GM21529 (cell line): ENCODE results near the gene ASPHD1.
"Not testable (repeated sequence)": the region's sequence is repeated elsewhere in the genome, so short reads cannot be mapped to it uniquely, and the experiment has no call there.

Experiments
- ATAC-seq: cut with Tn5 transposase; IDR thresholded peaks from one replicate; pipeline ENCODE4 v1.9.1; 2021; ENCODE audit not compliant: unreplicated experiment

ASPHD1 gene, protein sequence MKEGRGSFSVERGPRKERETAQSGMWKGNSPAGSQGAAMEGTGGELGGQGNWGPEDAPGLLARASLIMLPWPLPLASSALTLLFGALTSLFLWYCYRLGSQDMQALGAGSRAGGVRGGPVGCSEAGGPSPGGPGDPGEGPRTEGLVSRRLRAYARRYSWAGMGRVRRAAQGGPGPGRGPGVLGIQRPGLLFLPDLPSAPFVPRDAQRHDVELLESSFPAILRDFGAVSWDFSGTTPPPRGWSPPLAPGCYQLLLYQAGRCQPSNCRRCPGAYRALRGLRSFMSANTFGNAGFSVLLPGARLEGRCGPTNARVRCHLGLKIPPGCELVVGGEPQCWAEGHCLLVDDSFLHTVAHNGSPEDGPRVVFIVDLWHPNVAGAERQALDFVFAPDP

DNA sequence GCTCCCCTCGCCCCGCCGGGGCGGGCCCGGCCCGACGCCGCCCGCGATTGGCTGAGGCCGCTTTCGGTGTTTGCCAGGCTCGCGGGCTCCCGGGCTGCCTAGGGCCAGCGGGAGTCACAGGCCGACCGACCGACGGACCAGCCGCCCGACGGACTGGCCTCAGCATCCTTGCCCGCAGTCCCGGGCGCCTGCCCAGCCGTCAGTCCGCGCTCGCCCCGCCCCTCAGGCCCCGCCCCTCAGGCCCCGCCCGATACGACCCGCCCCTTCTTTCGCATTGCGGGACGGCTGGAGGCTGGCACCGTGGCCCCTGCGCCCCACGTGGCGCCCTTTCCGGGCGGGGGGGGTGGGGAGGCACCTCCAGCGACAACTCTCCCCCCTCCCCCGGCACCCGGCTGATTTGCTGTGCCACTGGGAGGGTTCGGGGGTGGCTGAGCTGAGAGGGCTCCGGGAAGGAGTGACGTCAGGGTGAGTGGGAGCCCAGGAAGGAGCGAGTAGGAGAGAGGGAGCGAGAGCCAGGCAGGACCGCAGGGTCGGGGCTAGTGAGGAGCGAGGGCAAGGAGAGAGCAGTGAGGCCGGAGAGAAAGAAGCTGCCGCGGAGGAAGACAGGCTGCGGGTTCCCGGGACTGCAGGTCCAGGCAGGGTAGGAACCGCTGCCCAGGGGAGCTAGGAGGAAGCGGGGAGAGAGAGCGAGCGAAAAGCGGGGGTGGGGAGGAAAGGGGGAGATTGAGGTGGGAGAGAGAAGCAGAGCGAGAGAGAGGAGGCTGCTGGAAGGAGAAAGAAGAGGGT is at the start of gene ASPHD1:
Gene ASPHD1, plus strand, starts transcription at position 387 of the 786 bp plus-strand sequence. CDS start 484 bp downstream, outside the sequence.
- peak; percentile 57 for ATAC-seq

GRCh38 chr16:29850998-29851397 is 49.3 kb upstream of the ASPHD1 start:
- ATAC-seq = no peak

GRCh38 chr16:29852654-29853053 is 47.6 kb upstream of the ASPHD1 start:
- ATAC-seq = no peak

DNA sequence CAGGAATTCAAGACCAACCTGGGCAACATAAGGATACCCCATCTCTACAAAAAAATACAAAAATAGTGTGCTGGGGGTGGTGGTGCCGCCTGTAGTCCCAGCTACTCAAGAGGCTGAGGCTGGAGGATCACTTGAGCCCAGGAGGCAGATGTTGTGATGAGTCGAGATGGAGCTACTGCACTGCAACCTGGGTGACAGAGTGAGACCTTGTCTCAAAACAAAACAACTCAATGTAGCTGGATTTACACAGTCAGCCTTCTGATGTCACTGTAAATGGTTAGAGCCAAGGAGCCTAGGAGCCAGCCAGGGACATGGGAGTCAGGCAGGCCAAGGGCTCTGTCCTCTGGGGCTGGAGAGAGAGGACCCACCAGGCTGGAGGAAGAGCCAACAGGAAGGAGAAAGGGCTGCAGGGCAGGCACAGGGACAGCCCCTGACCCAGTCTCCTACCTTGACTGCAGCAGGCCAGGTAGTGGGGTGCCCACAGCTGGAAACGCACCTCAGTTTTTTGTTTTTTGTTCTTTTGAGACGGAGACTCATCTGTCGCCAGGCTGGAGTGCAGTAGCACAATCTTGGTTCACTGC is 45.7 kb upstream of the ASPHD1 start:
- no peak for ATAC-seq

GRCh38 chr16:29857133-29857760 is 43.0 kb upstream of the ASPHD1 start:
- ATAC-seq = no peak

GRCh38 chr16:29858149-29858849 is 42.0 kb upstream of the ASPHD1 start:
- no peak for ATAC-seq

DNA sequence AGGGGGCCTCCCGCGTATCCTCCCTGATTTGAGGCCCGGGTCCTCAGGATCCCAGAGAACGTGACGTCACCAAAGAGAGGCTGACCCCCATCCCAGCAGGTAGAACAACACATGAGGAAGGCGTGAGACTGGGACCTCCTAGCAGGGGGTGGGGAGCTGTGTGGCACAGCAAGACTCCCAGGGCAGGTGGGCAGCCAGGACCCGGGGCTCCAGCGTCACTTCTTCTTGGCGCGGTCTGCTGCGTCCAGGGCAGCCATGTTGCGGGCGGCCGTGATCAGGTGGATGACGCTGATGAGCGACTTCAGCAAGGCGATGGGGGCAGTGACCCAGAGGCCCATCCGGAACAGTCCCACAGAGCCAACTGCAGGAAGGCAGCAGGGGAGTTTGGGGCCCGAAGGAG is 41.3 kb upstream of the ASPHD1 start:
- no peak for ATAC-seq

DNA sequence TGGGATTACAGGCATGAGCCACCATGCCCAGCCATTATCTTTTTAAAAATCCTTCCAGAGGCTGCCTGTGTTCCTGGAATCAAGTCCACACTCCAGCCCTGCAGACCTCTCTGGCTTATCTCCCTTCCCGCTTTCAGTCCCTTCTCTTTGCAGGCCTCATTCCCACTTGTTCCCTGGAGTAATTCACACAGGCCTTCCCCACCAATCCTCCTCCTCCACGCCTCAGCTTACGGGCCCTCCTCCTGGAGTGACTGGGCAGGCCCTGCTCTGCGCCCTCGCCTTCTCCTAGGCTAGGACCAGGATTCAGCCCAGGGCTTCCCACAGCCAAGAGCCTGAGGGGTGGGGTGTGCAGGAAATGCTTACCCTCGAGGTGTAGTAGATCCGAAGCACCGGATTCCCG is 40.1 kb upstream of the ASPHD1 start:
- no peak for ATAC-seq

DNA sequence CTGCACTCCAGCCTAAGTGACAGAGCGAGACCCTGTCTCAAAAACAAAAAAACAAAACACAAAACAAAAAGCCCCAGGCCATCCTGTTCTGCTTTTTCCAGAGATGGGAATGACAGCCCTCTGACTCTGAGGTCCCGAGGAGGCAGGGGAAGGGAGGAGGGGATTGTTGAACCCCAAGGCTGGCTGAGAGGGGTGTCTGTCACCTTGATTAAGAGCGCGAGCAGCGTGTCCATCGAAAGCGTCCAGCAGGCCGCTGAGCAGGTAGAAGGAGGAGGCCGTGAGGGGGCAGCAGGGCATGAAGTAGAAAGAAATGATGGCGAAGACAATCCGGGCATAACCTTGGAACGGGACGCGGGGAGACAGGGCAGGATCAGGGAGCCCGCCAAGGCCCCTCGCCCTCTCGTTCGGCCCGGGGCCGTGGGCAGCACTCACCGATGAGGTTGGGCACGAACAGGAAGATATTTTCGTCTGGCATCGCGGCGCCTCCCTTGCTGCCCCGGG is 37.9 kb upstream of the ASPHD1 start:
- no peak for ATAC-seq

- ATAC-seq = peak; percentile 92
Observed at GRCh38 chr16:29862884-29863668, 37.2 kb upstream of the ASPHD1 start, which contains the start of gene CDIPT. CDIPT (minus strand) TSS chr16:29863226; CDS start chr16:29862857, 369 bp downstream.

DNA sequence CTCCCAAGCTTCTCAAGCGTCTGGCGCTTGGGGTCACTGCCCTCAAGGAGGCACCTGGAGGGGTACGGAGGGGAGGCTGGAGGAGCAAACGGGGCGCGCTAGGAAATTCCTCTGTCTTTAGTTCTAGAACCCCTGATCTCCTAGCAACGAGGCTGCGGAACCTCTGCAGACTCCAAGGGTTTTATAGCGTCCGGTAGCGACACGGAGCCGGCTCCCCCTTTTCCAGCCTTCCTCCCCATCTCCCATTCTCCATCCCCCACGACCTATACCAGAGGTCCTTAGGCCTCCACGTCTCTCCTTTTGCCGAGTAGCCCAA is 36.7 kb upstream of the ASPHD1 start:
- no peak for ATAC-seq

- no peak for ATAC-seq
Observed at GRCh38 chr16:29864205-29864604, 36.1 kb upstream of the ASPHD1 start.

- no peak for ATAC-seq
Observed at GRCh38 chr16:29868396-29869009, 31.8 kb upstream of the ASPHD1 start.

GRCh38 chr16:29869067-29869466 is 31.2 kb upstream of the ASPHD1 start:
- ATAC-seq = not testable (repeated sequence)

DNA sequence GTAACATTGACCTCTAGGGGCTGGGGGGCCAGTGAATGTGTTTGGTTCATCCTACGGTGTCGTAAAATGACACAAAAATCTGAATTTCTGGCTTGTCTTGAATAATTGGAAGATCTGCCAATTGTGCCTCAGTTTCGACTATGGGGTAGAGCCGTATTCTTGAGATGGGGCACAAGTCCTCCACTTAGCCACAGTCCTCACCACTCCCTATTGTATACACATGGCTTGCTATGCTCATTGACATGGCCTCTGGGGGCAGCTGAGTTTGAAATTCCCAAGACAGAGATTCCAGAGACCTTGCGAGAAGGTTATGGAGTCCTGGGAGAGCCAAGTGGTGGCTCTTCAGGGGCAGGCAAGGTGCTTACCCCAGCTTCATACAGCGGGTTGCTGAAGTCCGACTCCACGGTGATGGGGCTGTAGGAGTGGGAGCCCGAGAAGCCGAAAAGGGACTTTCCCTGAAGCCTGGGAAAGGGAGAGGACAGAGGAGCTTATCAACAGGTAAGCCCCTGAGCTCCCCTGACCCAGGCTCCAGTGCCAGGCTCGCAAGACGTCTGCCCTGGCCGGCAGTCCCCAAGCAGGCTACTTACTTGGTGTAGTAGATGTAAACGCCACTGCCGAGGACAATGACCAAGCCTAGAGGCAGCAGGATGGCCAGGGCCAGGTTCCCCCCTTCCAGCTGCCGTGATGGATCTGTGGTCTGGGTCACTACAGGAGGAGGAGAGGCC is 28.3 kb upstream of the ASPHD1 start:
- ATAC-seq = no peak

DNA sequence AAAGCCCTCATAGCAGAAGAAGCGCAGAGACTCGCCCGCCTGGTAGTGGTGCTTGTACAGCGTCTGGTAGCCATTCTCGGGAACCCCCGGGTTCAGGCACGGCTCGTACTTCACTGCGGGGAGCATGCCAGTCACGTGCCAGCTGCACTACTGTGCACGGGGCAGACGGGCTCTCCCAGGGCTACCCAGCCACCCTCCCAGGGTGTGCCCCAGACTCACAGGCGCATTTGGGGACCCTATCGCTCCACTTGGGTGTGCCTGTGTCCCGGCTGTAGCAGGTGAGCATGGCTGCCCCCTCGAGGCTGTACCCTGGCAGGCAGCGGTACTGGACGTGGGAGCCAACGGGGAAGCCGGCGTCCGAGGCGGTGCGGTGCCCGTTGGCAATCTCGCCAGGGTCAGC is 27.0 kb upstream of the ASPHD1 start:
- ATAC-seq = no peak

GRCh38 chr16:29875206-29875605 is 25.1 kb upstream of the ASPHD1 start:
- no peak for ATAC-seq

DNA sequence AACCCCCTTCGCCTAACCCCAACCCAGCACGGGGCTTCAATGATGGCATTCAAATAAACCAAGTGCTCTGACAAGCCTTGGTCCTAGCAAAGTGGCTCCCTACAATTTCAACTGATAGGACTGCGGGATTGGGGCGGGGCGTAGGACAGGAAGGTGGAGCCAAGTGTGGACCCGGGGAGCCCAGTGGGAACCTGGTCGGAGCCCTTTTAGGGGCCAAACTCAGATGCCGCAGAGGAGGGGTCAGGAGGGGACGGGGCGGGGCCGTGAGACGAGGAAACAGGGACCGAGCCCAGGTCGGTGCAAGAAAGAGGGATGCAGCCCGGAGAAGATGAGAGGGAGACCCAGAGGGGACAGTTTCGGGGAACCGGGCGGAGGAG is 24.1 kb upstream of the ASPHD1 start:
- ATAC-seq = no peak
